ENCODE results near the gene RWDD1. TPM values are rescaled to one million over a fixed set of nuclear protein-coding genes. Genes with fewer than 3 reads are reported as not detected.

RWDD1 gene, protein sequence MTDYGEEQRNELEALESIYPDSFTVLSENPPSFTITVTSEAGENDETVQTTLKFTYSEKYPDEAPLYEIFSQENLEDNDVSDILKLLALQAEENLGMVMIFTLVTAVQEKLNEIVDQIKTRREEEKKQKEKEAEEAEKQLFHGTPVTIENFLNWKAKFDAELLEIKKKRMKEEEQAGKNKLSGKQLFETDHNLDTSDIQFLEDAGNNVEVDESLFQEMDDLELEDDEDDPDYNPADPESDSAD
- 28.8 and 33.4 TPM in 2 replicates for total RNA-seq

DNA sequence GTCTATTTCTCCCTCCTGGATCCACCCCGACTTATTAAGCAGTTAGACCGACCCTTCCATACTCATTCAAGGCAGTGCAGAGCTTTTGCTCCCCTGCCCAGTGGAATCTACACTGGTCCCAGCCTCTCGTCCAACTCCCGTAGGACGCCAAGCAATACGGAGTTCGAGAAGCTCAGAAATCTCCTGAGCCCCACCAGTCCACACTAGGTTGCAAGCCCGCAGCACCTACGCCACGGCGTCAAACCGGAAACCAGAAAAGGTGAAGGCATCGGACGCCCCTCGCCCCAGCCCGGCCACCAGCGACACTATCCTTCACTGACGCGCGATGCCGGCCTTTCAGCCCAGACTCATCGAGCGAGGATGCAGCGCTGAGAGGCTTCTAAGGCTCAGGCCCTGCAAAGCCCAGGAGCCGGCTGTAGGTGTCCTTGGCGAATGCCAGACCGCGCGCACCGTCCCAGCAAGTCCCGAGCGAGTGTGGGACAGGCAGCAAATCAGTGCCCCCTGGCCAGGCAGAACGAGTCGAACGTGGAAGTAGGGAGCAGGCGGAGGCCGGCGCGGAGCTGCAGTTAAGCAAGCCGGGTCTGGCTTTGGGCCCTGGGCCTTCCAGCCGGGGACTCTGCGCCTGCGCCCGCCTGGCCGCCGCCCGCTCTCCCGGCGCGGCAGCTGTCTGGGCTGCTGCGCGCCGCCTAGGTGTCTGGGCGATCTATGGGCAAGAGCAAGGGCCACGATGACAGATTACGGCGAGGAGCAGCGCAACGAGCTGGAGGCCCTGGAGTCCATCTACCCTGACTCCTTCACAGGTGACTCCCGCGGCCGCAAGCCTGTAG is at the start of gene RWDD1:
Gene RWDD1, plus strand, starts transcription at position 649 of the 827 bp plus-strand sequence. Its CDS starts 79 bp downstream, at position 728.

DNA sequence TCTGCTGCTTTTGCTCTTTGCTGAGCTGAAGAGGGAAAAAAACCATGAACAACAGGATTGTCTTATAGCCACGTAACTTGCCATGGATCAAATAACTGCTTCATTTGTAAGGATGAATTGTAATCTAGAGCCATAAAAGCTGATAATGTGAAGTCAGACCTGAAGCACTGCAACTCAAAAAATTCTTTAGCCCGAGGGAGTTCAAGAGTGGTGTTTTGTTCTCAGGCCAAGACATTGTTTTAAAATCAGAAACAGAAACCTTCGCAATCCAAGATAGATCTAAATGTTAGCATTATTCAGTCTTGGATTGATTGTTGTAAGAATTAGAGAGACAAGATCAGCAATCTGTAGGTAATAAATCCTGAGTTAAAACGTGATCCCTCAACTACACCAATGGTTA is 25.7 kb upstream of the RWDD1 start, which contains the start of gene TRAPPC3L:
Gene TRAPPC3L, minus strand, starts transcription at position 34 of the 400 bp plus-strand sequence. CDS start 170 bp downstream, outside the sequence.

DNA sequence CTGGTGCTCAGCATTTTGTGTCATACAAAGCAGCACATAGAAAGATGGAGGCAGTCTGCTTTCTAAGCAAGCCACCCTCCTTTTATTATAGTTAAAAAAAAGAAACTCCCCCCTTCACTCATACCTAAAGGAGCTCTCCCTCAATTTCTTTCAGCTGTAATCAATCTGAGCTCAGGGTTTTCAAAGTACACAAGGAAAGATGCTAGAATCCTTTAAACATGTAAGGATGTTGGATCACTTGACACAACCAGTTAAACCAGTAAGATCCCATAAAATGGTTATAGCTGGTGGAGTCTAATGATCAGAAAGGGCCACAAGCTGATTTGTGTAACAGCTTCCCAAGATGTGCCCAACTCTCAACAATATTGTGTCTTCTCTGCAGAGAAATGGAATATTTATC is 17.9 kb upstream of the RWDD1 start, which contains the start of gene CALHM4:
Gene CALHM4, plus strand, starts transcription at position 301 of the 400 bp plus-strand sequence. Its CDS starts 43 bp downstream, at position 344.

DNA sequence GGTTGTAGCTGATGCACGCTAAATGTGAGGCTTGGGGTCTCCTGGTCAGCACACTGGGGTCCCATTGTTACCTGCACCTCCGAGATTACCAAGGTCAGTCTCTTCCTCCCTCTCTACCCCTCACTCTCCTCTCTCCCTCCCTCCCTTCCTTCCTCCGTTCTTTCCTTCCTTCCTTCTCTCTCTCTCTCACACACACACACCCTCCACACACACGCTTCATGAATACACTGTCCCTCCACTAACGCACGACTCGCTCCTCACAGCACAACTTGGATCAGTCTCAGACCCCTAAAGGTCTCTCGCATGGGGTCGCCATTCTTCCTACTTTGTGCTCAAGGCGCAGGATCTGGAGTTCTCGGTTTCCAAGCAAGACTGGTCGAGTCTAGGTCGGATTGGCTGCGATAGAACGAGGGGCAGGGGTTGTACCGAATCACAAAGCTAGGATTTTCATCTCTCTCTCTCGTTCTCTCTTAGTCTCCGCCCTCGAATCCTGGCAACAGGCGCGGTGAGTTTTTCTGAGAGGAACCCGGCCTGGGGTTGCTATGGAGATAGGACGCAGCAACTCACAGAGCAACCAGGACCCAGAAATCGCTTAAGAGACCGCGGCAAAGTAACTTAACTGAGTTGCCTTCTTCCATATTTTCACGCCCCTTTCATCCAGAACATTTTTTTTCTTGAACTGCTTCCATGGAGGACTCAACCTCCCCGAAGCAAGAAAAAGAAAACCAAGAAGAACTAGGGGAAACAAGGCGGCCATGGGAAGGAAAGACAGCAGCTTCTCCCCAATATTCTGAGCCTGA is 44.8 kb downstream of the RWDD1 start, which contains the start of gene RSPH4A:
Gene RSPH4A, plus strand, starts transcription at position 543 of the 800 bp plus-strand sequence. Its CDS starts 145 bp downstream, at position 688.

Other genes with a start within 250 kb of the RWDD1 start
- 36.8 and 44.2 TPM in 2 replicates for gene DSE, start 200.6 kb upstream of the RWDD1 start, total RNA-seq
- 0.68 and 1.8 TPM in 2 replicates for gene CALHM6, start 110.1 kb upstream of the RWDD1 start, total RNA-seq
- 1.4 and 4.2 TPM in 2 replicates for gene CALHM5, start 59.9 kb upstream of the RWDD1 start, total RNA-seq
- 0.47 TPM in 1 of 2 replicates, not detected in the other for gene TRAPPC3L, start 25.8 kb upstream of the RWDD1 start, total RNA-seq
- not detected in 2 replicates for gene CALHM4, start 17.8 kb upstream of the RWDD1 start, total RNA-seq
- 1.1 TPM in 1 of 2 replicates, not detected in the other for gene RSPH4A, start 45.0 kb downstream of the RWDD1 start, total RNA-seq
- 7.6 and 7.7 TPM in 2 replicates for gene ZUP1, start 97.3 kb downstream of the RWDD1 start, total RNA-seq
- gene KPNA5, start 109.7 kb downstream of the RWDD1 start, total RNA-seq: 3.2 and 3.4 TPM in 2 replicates
- 0.23 and 1.2 TPM in 2 replicates for gene FAM162B, start 194.2 kb downstream of the RWDD1 start, total RNA-seq

Measured in pericardium fibroblast (primary cell).